HL-60/S4 treated with phorbol 12-myristate 13-acetate at 8.2 ng/mL for 4 days and 3 days (cell line): ENCODE results near the gene DAO.

Source experiments
- in situ Hi-C: fragments of 300-500 bp; cut with MboI; formaldehyde crosslinking; loops from 2 replicates; pipeline ENCODE4 v1.15.0; 2022; ENCODE audit warnings: low sequenced_read_pairs

DAO gene

DNA sequence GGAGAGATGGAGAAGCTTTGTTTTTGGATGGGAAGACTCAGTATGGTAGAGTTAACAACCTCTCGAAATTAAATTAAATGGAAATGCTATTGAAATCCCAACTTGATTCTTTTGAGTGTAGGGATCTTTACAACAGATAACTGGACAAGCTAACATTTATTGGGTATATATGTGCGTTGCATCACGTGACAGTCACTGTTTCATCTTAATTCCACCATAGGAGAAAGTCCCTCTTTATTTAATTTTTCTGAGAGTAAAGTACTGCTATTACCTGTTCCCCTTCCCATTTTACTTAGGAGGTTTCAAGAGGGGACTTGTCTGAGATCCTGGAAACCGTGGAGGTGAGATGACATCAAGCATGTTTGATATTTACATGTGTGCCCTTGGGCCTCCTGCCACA lies 11.1 kb upstream of the DAO start:
- in situ Hi-C loops, result no loop called here

DNA sequence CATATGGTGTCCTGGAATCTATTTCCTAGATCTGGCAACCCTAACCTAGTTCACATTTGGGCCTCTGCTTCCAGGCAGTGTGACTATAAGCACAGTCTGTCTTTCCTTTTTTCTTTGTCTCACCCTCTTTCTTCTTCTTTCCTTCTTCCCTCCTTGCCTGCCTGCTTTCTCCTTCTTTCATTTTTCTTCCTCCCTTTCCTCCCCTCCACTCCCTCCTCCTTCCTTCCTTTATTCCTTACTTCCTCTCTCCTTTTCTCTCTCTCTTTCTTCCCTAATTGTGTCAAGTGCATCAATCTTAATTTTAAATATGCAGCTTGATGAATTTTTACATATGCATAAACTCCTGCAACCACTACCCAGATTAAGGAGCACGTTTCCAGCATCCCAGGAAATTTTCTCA lies 4.6 kb upstream of the DAO start:
- in situ Hi-C loops, result no loop called here

DNA sequence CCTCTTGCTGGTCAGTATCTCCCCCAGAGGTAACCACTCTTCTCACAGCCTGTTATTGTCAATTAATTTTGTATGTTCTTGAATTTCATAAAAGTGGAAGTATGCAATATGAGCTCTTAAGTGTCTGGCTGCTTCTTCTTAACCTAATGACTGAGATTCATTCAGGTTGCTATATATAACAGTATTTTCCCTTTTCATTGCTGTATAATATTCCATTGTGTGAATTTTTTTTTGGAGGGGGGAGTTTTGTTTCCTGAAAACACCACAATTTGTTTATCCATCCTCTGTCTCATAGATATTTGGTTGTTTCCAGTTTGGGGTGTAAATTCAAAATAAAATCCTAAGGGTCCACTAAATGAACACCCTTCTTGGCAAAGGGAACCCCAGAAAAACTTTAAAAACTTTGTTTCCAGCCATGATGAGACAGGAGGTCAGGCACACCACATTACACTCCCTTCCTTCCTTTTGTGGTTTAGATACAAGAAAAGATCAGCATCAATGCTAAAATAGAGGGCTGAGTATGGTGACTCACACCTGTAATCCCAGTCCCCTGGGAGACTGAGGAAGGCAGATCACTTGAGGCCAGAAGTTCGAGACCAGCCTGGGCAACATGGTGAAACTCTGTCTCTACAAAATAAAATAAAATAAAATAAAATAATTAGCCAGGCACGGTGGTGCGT lies 4.1 kb upstream of the DAO start:
- in situ Hi-C loops, result no loop called here

GRCh38 chr12:108876550-108876949 lies 3.3 kb upstream of the DAO start:
- in situ Hi-C loops, result no loop called here

- in situ Hi-C loops, result loop anchor here (10.0 kb wide), 1 partner anchor 73 kb away; no protein-coding TSS in a partner anchor
Observed at GRCh38 chr12:108881953-108882352, 2.1 kb downstream of the DAO start.

DNA sequence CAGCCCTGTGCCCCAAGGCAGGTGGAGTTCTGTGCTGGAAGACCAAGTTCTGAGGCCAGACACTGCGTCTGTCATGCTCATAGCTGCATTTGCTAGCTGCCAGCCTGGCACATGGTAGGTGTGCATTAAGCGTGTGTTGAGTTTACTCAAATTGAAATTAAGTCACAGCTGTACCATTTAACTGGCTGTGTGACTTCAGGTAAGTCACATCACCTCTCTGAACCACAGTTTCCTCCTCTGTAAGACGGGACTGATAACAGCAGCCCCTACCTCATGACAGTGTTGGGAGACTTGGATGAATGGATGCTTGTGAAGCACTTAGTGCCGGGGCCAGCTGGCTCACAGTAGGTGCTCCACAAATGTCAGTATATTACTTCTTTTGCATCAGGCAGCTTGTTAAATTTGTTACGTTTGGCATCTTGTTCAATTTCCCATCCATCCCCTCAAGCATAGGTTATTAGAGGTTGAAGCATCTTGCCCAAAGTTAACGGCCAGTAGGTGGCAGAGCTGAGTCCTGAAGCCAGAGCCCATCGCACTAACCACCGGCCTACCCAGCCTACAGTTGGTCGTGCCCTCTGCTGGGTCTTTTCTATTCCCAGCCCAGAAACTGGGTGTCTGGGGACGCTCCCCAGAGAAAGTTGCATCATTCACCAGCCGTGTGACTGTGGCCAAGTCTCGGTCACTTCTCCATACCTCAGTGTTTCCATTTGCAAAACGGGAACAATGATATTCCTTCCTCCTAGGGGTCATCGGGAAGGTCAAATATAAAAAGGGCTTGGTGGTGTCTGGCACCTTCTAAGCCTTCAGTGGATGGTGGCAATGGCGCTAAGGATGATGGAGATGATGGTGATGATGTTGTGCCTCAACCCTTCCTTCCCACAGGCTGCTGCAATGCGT lies 4.5 kb downstream of the DAO start:
- in situ Hi-C loops, result loop anchor here (10.0 kb wide), 1 partner anchor 70 kb away; no protein-coding TSS in a partner anchor

- in situ Hi-C loops, result loop anchor here (10.0 kb wide), 1 partner anchor 68 kb away; no protein-coding TSS in a partner anchor
Observed at GRCh38 chr12:108886873-108887629, 7.2 kb downstream of the DAO start.

- in situ Hi-C loops, result loop anchor here (10.0 kb wide), 1 partner anchor 67 kb away; no protein-coding TSS in a partner anchor
Observed at GRCh38 chr12:108888031-108888430, 8.1 kb downstream of the DAO start.

- in situ Hi-C loops, result no loop called here
Observed at GRCh38 chr12:108890208-108890607, 10.3 kb downstream of the DAO start.

DNA sequence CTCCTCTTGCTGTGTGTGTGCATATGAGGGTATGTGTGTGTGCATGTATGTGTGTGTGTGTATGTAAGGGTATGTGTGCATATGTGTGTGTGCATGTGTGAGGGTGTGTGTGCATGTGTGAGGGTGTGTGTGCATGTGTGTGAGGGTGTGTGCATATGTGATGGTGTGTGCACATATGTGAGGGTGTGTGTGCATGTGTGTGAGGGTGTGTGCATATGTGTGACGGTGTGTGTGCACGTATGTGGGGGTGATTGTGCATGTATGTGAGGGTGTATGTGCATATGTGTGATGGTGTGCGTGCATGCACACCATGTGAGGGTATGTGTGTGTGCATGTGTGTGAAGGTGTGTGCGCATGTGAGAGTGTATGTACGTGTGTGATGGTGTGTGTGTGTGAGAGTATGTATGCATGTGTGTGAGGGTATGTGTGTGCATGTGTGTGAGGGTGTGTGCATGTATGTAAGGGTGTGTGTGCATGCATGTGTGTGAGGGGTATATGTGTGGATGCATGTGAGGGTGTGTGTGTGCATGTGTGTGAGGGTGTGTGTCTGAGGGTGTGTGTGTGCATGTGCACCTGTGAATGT lies 15.4 kb downstream of the DAO start:
- in situ Hi-C loops, result no loop called here

DNA sequence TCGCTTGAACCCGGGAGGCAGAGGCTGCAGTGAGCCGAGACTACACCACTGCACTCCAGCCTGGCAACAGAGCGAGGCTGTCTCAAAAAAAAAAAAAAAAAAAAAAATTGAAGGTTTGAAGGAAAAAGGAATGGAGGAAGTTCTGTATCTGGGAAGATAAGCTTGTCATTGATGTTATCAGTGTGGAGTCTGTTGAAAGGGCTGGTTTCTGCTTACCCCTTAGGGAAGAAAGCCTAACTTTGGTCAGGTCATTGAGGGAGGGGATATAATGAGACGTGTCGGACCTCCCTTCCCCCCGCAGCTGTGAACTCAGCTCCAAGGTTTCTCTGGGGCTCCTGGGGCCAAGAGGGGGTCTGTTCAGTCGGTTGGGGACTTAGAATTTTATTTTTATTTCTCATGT lies 16.4 kb downstream of the DAO start:
- in situ Hi-C loops, result no loop called here

DNA sequence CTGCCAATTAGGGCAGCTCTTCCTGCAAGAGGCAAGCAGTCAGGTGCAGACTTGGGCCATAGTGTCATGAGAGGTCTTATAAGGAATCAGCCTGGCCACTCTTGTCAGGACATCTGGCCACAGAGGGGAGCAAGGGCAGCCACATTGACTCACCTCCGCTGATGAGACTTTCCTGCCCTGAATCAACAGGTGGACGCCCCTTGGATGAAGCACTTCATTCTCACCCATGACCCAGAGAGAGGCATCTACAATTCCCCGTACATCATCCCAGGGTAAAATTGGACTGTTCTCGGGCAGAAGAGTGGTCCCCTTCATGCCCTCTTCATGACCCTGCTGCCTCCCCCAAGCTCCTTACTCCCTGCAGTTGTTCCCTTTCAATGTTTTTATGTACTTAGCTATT lies 16.9 kb downstream of the DAO start:
- in situ Hi-C loops, result no loop called here

DNA sequence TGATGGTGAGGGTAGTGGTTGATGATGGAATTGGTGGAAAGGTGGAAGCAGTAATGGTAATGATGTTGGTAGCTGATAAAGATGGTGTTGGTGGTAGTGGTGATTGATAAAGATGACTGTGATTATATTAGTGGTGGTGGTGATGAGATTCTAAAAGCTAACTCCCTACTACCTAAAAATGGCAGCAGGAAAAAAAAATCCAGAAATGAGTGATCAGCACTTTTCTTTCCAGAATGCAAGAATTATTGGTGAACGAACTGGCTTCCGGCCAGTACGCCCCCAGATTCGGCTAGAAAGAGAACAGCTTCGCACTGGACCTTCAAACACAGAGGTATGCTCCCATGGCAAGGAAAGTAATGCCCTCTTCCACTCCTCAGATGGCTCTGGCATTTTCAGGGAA lies 19.3 kb downstream of the DAO start:
- in situ Hi-C loops, result no loop called here

GRCh38 chr12:108905725-108906124 lies 25.8 kb downstream of the DAO start:
- in situ Hi-C loops, result no loop called here

DNA sequence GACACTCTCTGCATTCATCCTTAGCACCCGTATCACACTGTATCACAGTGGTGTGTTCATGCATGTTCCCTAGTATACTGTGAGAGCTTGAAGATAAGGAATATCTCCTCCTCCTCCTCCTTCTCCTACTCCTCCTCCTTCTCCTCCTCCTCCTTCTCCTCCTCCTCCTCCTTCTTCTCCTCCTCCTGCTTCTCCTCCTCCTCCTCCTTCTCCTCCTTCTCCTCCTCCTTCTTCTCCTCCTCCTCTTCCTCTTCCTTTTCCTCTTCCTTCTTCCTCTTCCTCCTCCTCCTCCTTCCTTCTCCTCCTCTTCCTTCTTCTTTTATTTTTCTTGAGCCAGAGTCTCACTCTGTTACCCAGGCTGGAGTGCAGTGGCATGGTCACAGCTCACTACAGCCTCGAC lies 27.1 kb downstream of the DAO start:
- in situ Hi-C loops, result no loop called here

DNA sequence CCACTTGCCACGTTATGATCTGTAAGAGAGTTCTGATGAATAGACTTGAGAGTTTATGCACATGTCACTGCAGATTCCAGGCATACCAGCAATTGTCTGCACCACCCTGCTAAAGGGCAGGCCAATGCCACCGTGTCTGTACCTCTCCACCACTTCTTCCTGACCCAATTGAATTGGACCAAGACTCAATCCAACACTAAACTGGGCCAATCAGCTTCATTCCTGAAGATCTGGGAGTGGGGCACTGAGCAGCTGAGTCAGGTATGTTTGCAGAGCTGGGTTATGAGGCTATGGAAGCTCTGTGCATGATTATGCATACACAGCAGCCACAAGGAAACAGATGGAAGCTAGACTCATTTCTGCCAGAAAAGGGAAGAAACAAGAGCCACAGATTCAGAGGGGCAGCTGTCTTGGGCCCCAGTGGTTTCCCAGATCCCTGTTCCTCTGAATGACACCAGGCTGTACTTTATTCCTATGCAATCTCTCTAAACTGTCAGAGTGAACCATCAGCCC lies 28.0 kb downstream of the DAO start:
- in situ Hi-C loops, result no loop called here

DNA sequence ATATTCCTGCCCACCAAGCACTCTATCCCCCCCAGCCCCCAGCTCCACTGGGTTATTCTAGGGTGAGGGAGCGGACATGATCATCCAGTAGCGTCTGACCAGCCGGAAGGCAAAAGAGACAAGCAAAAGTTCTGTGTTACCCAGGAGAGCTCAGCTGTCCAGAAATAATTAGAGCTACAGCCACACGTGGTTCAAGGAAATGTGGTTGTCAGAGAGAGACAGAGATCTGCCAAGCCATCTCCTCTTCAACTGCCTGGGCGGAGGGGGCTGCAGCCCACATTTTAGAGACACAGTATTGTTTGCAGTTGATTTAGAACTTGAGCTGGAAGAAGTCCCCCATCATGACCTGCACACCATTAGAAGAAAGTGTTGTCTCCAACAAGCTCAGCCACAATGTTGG lies 30.4 kb downstream of the DAO start:
- in situ Hi-C loops, result no loop called here

- in situ Hi-C loops, result no loop called here
Observed at GRCh38 chr12:108911915-108912314, 32.0 kb downstream of the DAO start.

DNA sequence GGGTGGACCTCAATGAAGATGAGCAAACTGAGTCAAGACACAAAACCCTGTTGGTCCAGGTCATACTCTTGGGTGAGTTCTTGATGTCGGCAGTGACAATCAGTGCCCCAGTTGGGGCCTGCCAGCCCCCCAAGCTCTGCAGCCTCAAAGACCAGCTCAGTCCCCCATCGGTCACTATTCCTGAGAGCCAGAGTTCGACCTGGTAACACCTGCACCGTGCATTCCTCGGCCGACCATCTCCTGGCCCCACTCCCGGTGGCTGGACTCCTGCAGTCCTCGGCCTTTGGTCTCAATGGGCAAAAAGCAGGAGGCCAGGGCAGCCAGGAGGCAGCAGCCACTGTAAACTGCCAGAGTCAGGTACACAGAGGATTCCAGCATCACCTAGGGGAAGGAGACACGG lies 32.5 kb downstream of the DAO start:
- in situ Hi-C loops, result no loop called here

DNA sequence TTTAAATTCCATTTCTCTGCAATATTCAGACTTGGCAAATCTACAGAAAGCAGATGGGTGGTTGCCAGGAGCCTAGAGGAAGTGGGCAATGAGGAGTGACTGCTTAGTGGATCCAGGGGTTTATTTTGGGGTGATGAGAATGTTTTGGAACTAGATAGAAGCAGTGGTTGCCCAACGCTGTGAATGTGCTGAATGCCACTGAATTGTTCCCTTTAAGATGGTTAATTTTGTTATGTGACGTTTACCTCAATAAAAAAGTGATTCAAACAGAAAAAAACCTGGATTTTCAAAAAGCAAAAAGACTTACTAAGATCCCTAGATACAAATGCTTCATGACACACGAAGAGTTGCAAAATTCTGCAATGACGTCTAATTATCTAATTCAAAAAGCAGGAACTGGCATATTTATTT lies 34.2 kb downstream of the DAO start:
- in situ Hi-C loops, result no loop called here

DNA sequence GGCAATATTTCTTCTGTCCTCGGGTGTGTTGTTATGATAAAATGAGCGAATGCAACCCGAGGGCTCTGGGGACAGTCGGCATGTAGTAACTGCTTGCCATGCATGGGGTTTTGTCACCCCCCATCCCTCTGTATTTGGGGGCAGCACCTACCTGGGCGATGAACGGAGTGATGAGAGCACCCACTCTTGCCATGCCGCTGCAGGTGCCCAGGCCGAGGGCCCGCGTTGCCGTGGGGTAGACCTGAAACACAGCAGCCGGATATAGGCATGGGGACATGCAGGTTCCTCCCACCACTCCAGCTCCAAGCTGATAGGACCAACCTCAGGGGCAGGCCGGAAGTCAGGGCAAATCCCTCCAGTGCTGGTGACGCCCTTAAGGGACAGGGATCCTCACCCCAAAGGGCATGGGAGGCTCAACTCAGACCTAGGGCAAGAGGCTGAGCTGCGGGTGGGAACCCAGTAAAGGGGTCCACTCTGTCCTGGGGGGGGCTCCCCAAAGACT lies 35.8 kb downstream of the DAO start:
- in situ Hi-C loops, result no loop called here
